Mucosa of stomach (tissue), 1 donor: ENCODE results near the gene DDX54.
"Not testable (repeated sequence)": the region's sequence is repeated elsewhere in the genome, so short reads cannot be mapped to it uniquely, and the experiment has no call there.

Experiments
- H3K27me3 ChIP-seq: one replicate; pipeline ENCODE4 v1.7.0; 2013; ENCODE audit warnings: mild to moderate bottlenecking, low read length; ENCODE audit not compliant: control insufficient read depth, insufficient read depth
- H3K36me3 ChIP-seq: one replicate; pipeline ENCODE4 v1.7.0; 2013; ENCODE audit warnings: low read length; ENCODE audit not compliant: control insufficient read depth, insufficient read depth
- H3K4me1 ChIP-seq: one replicate; pipeline ENCODE4 v1.7.0; 2013; ENCODE audit warnings: mild to moderate bottlenecking, low read length; ENCODE audit not compliant: control insufficient read depth, insufficient read depth
- H3K4me3 ChIP-seq: one replicate; pipeline ENCODE4 v1.7.0; 2013; ENCODE audit warnings: low read length
- H3K9ac ChIP-seq: one replicate; pipeline ENCODE4 v1.7.0; 2013; ENCODE audit warnings: mild to moderate bottlenecking, low read length, moderate library complexity
- H3K9me3 ChIP-seq: one replicate; pipeline ENCODE4 v1.7.0; 2013; ENCODE audit warnings: mild to moderate bottlenecking, low read length, moderate library complexity; ENCODE audit not compliant: control insufficient read depth
- donor health status: Pancreatic carcinoma.

Gene DDX54

GRCh38 chr12:113151655-113152054 lies 33.6 kb downstream of the DDX54 start:
- H3K9me3 ChIP-seq: no peaks in the 10 kb centered on the region
- H3K9ac ChIP-seq: no peak overlapping the region
- H3K4me1 ChIP-seq: peaks cover 54% of the 10 kb centered on the region
- H3K27me3 ChIP-seq: peaks cover 22% of the 10 kb centered on the region
- H3K4me3 ChIP-seq: no peak overlapping the region
- H3K36me3 ChIP-seq: no peaks in the 10 kb centered on the region

DNA sequence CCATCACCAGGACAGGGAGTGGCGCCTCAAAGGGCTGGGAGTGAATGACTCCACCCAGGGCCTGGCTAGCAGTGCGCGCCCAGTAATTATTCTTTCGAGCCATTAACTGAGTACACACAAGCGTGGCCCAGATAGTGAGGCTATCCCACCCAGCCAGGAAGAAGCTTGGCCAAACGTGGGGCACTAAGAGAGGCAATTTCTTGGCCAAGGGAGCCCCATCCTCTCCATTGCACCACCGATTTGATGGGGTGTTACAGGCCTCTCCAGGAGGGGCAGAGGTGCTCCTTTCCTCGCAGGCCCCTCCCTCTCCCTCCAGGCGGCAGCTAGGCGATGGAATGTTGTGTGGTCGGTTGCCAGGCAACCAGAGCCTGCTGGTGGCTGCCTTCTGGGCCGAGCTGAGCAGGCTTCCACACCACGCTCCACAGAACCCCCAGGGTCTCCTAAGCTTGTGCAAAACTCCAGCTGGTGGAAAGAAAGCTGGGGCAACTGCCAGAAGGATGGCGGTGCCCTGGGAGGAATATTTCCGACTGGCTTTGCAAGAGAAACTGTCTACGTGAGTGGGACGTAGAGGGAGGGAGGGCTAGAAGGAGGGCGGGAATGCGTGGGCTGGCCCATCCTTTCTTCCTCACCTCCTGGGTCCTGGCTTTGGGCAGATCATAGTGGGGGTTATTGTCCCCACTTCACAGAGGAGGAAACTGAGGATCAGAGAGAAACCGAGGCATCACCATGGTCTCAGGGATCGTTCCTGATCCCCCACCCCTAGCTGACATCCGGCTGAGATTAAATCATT lies 35.7 kb downstream of the DDX54 start, which contains the start of gene CFAP73:
CFAP73 (plus strand) TSS at position 364 of the 790 bp plus-strand sequence; CDS start at position 498, 134 bp downstream.
- Histone ChIP-seq H3K4me1 (peaks cover 54% of the 10 kb centered on the region), H3K27me3 (peaks cover 13% of the 10 kb centered on the region), H3K4me3 (peak within 1 kb of the TSS; percentile 34), H3K9ac (peak within 1 kb of the TSS; percentile 58), H3K9me3 (no peaks in the 10 kb centered on the region), H3K36me3 (no peaks in the 10 kb centered on the region)

DNA sequence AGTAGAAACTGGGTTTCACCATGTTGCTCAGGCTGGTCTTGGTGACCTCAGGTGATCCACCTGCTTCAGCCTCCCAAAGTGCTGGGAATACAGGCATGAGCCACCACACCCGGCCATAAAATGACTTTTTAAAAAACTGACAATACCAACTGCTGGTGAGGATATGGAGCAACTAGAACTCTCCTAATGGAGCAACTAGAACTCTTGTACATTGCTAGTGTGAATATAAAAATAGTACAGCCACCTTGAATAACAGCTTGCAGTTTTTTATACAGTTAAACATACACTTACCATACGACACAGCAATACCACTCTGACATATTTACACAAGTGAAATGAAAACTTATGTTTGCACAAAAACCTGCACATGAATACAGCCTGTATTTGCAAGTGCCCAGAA lies 38.3 kb downstream of the DDX54 start:
- Histone ChIP-seq H3K9me3 (no peaks in the 10 kb centered on the region), H3K9ac (no peak overlapping the region), H3K27me3 (peaks cover 3% of the 10 kb centered on the region), H3K4me1 (peaks cover 52% of the 10 kb centered on the region), H3K4me3 (no peak overlapping the region), H3K36me3 (no peaks in the 10 kb centered on the region)

GRCh38 chr12:113145720-113146551 lies 39.3 kb downstream of the DDX54 start:
- Histone ChIP-seq H3K4me1 (peaks cover 57% of the 10 kb centered on the region), H3K4me3 (no peak overlapping the region), H3K9me3 (no peaks in the 10 kb centered on the region), H3K9ac (no peak overlapping the region), H3K36me3 (no peaks in the 10 kb centered on the region), H3K27me3 (no peaks in the 10 kb centered on the region)

DNA sequence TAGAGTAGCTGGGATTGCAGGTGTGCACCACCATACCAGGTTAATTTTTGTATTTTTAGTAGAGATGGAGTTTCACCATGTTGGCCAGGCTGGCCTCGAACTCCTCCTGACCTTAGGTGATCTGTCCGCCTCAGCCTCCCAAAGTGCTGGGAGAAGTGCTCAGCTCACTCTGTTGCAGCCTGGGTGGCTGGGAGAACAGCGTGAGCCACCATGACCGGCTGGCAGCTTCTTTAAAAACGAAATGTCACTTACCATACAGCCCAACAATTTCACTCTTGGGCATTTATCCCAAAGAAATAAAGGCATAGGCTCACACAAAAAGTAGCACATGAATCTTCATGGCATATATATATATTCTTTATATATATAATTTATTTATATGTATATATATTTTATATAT lies 40.5 kb downstream of the DDX54 start:
- peaks cover 51% of the 10 kb centered on the region for H3K4me1 ChIP-seq
- H3K9ac ChIP-seq: no peak overlapping the region
- no peaks in the 10 kb centered on the region for H3K9me3 ChIP-seq
- no peak overlapping the region for H3K4me3 ChIP-seq
- H3K27me3 ChIP-seq: no peaks in the 10 kb centered on the region
- H3K36me3 ChIP-seq: no peaks in the 10 kb centered on the region

GRCh38 chr12:113143959-113144358 lies 41.3 kb downstream of the DDX54 start:
- Histone ChIP-seq H3K4me1 (peaks cover 42% of the 10 kb centered on the region), H3K4me3 (no peak overlapping the region), H3K36me3 (no peaks in the 10 kb centered on the region), H3K9me3 (no peaks in the 10 kb centered on the region), H3K9ac (no peak overlapping the region), H3K27me3 (no peaks in the 10 kb centered on the region)

GRCh38 chr12:113142886-113143332 lies 42.4 kb downstream of the DDX54 start:
- Histone ChIP-seq H3K36me3 (no peaks in the 10 kb centered on the region), H3K4me1 (peaks cover 49% of the 10 kb centered on the region), H3K4me3 (no peak overlapping the region), H3K9me3 (no peaks in the 10 kb centered on the region), H3K9ac (no peak overlapping the region), H3K27me3 (no peaks in the 10 kb centered on the region)

DNA sequence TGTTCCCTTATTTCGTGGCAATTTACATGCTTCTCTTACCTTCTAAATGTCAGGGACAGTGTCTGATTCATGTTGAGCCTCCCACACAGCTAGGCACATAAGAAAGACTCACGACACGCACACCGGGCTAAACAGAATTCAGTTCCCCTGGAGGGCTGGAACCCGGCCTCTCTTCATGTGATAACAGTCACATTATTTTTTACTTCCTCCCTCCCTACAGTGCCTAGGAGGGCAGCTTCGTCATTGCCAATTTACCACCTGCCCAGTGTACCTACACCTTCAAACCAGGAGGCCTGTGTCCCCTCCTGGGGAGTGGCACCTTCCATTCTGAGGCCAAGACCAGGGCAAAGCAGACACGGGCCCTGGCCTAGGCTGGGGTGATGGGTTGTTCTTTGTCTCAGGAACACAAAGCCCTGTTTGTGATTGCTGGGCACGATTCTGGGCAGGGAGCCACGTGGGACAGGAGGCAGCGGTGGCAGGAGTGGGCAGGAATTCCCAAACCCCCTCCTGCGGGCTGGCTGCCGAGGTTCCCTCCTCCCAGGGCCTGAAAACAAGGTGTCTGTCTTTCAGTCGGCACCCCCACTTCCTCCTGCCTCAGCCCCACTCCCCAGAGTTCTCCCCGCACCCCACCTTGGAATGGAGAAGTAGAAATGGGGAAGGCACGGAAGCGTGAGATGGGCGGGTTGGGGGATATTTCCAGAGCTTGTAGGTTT lies 42.9 kb downstream of the DDX54 start:
- H3K4me1 ChIP-seq: peaks cover 54% of the 10 kb centered on the region
- H3K27me3 ChIP-seq: no peaks in the 10 kb centered on the region
- H3K9me3 ChIP-seq: no peaks in the 10 kb centered on the region
- no peaks in the 10 kb centered on the region for H3K36me3 ChIP-seq
- H3K4me3 ChIP-seq: no peak overlapping the region
- peak overlapping the region; percentile 36 for H3K9ac ChIP-seq

GRCh38 chr12:113141716-113142115 lies 43.6 kb downstream of the DDX54 start:
- not testable (repeated sequence) for H3K36me3 ChIP-seq, H3K9me3 ChIP-seq, H3K27me3 ChIP-seq, H3K4me3 ChIP-seq
- Histone ChIP-seq H3K4me1 (peaks cover 57% of the 10 kb centered on the region), H3K9ac (peak overlapping the region; percentile 36)

- Histone ChIP-seq H3K4me1 (peaks cover 60% of the 10 kb centered on the region), H3K9me3 (no peaks in the 10 kb centered on the region), H3K9ac (no peak overlapping the region), H3K27me3 (no peaks in the 10 kb centered on the region), H3K4me3 (no peak overlapping the region), H3K36me3 (no peaks in the 10 kb centered on the region)
Measured at GRCh38 chr12:113140706-113141105, 44.6 kb downstream of the DDX54 start.

DNA sequence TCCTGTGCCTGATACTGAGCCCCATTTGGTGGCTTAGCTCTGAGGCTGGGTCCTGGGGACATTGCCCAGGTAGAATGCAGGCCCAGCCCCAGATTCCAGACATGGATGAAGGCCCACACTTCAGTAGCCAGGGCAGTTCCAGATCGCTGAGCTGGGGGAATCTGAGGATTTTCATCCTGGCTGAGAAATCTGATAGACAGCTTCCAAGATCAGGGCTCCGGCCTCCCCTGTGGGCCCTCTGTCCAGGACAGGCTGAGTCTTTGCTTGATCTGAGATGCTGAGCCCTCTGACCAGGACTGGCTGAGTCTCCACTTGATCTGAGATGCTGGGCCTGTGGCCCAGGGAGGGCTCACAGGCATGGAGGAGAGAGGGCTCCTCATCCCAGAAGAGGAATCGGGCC lies 46.5 kb downstream of the DDX54 start:
- Histone ChIP-seq H3K4me1 (peaks cover 62% of the 10 kb centered on the region), H3K4me3 (no peak overlapping the region), H3K27me3 (no peaks in the 10 kb centered on the region), H3K9ac (no peak overlapping the region), H3K36me3 (no peaks in the 10 kb centered on the region), H3K9me3 (no peaks in the 10 kb centered on the region)
